ENCODE results near the gene ATAD5.
"Not testable (repeated sequence)": the region's sequence is repeated elsewhere in the genome, so short reads cannot be mapped to it uniquely, and the experiment has no call there.

The ATAD5 gene

GRCh38 chr17:30831663-30832437, at the start of gene ATAD5:
Gene ATAD5 (plus strand): TSS chr17:30831966. CDS start chr17:30832348, 382 bp downstream.
- FAIRE-seq: no peak

- no peak for FAIRE-seq
These were observed 49.6 kb upstream of the ATAD5 start for GRCh38 chr17:30782206-30782605.

GRCh38 chr17:30788918-30789317, 42.8 kb upstream of the ATAD5 start:
- no peak for FAIRE-seq

GRCh38 chr17:30790279-30790678, 41.5 kb upstream of the ATAD5 start:
- no peak for FAIRE-seq

- FAIRE-seq: no peak
These were observed 38.3 kb upstream of the ATAD5 start for GRCh38 chr17:30793282-30793977.

GRCh38 chr17:30794372-30794771, 37.4 kb upstream of the ATAD5 start:
- FAIRE-seq: no peak

GRCh38 chr17:30796016-30796415, 35.8 kb upstream of the ATAD5 start:
- no peak for FAIRE-seq

GRCh38 chr17:30801671-30802070, 30.1 kb upstream of the ATAD5 start:
- no peak for FAIRE-seq

GRCh38 chr17:30805944-30806456, 25.8 kb upstream of the ATAD5 start:
- FAIRE-seq: no peak

- FAIRE-seq: no peak
These were observed 23.9 kb upstream of the ATAD5 start for GRCh38 chr17:30807896-30808295.

- FAIRE-seq: no peak
These were observed 22.9 kb upstream of the ATAD5 start for GRCh38 chr17:30808785-30809286.

GRCh38 chr17:30809867-30810266, 21.9 kb upstream of the ATAD5 start:
- FAIRE-seq: no peak

- FAIRE-seq: no peak
These were observed 19.3 kb upstream of the ATAD5 start for GRCh38 chr17:30812218-30813177.

GRCh38 chr17:30814236-30814635, 17.5 kb upstream of the ATAD5 start:
- FAIRE-seq: not testable (repeated sequence)

GRCh38 chr17:30814860-30815259, 16.9 kb upstream of the ATAD5 start:
- not testable (repeated sequence) for FAIRE-seq

- FAIRE-seq: no peak
These were observed 15.6 kb upstream of the ATAD5 start for GRCh38 chr17:30816165-30816564.

GRCh38 chr17:30819971-30820705, 11.6 kb upstream of the ATAD5 start:
- FAIRE-seq: no peak

GRCh38 chr17:30821871-30822723, 9.7 kb upstream of the ATAD5 start:
- FAIRE-seq: no peak

- not testable (repeated sequence) for FAIRE-seq
These were observed 8.8 kb upstream of the ATAD5 start for GRCh38 chr17:30822919-30823318.

- FAIRE-seq: no peak
These were observed 8.3 kb upstream of the ATAD5 start for GRCh38 chr17:30823421-30823820.

- FAIRE-seq: no peak
These were observed 7.8 kb upstream of the ATAD5 start for GRCh38 chr17:30824002-30824355.

Measured in colon (tissue), 2 donors.